HG02678 (cell line): ENCODE measurements around the gene IQSEC3.
"Not testable (repeated sequence)": the region's sequence is repeated elsewhere in the genome, so short reads cannot be mapped to it uniquely, and the experiment has no call there.

Source experiments
- ATAC-seq: cut with Tn5 transposase; IDR thresholded peaks from one replicate; pipeline ENCODE4 v1.9.1; 2021; ENCODE audit warnings: mild to moderate bottlenecking, moderate library complexity; ENCODE audit not compliant: unreplicated experiment

The IQSEC3 gene

DNA sequence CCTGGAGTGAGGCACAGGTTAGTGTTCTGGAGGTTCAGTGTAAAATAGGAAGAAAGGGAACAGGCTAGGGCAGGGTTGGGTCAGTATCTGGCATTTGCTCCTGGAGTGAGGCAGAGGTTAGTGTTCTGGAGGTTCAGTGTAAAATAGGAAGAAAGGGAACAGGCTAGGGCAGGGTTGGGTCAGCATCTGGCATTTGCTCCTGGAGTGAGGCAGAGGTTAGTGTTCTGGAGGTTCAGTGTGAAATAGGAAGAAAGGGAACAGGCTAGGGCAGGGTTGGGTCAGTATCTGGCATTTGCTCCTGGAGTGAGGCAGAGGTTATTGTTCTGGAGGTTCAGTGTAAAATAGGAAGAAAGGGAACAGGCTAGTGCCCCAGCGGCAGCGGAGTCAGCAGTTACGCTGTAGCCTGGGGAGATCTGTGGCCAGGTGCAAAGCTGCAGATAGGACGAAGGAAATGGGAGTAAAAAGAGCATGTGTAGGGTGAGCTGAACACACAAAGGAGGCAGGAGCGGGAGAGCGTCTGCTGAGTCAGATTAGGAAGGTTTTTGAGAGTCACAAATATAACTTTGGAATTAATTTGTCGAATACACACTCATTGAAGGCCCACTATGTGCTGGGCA, 67.2 kb downstream of the IQSEC3 start:
- not testable (repeated sequence) for ATAC-seq

DNA sequence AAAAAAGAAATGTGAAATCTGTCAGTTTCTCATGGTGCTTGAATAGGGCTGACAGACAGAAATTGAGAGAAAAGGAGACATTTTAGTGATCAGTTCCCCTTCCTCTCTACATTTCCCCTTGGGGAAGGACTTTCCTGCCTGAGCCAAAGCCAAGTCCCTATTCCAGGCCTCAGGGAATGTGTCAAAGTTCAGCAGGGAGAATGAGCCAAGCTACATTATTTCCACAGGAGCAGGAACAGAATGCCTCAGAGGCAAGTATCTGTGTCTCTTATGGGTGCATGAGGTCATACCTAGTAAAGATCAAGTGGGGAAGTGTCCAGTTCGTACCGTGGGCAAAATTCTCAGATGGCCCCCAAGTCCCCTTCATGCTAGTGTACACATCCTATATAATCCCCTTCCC, 68.6 kb downstream of the IQSEC3 start:
- ATAC-seq, result no peak

GRCh38 chr12:138171-138897, 71.8 kb downstream of the IQSEC3 start:
- ATAC-seq, result no peak

- no peak for ATAC-seq
Measured at GRCh38 chr12:138898-139534, 72.4 kb downstream of the IQSEC3 start.

GRCh38 chr12:139585-139984, 73.0 kb downstream of the IQSEC3 start:
- no peak for ATAC-seq

GRCh38 chr12:140162-140561, 73.6 kb downstream of the IQSEC3 start:
- no peak for ATAC-seq

- no peak for ATAC-seq
Measured at GRCh38 chr12:143964-144649, 77.5 kb downstream of the IQSEC3 start.

- no peak for ATAC-seq
Measured at GRCh38 chr12:144650-145284, 78.2 kb downstream of the IQSEC3 start.

DNA sequence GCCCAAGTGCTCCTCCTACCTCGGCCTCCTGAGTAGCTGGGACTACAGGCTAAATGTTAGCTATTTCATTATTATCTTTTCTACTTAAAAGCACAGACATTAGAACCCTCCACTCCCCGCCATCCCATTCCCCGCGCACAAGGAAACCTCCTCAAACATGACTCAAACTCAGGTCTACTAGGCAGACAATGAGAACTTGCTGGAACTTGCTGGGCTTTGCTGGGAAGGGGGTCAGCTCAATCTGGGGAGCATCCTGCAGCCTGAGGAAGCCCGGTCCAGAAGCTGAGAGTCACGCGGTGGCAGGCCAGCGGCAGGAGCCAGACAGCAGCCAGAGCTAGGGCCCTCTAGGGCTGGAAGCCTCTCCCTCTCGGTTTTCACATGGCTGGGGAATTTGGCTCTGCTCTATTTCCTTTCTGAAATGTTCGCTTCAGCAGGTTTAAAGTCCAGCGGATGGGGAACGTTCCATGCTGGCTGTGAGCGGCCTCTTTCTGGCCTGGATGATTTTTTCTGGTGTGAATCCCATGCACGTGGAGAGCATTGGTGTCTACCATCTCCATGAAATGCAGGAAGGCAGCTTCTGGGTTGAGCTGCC, 78.9 kb downstream of the IQSEC3 start:
- no peak for ATAC-seq

DNA sequence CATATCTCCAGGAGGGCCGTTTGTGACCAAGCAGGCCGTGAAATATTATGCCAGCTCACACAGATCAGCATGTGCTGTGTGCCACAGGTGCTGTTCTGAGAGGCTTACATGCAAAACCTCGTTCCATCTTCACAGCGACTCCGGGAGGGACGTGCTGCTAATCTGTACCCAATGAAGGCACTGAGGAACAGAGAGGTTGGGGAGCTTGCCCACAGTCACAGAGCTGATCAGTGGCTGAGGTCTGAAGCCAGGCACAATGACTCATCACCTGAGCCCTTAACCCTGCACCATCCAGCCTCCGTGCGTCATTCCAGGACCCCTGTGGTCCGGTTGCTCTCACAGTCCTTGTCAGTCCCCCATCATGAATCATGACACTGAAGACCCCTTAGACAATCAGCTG, 80.7 kb downstream of the IQSEC3 start:
- no peak for ATAC-seq

- no peak for ATAC-seq
Measured at GRCh38 chr12:148676-149416, 82.3 kb downstream of the IQSEC3 start.

GRCh38 chr12:151579-151978, 85.0 kb downstream of the IQSEC3 start:
- ATAC-seq, result no peak

- ATAC-seq, result no peak
Measured at GRCh38 chr12:152440-152839, 85.9 kb downstream of the IQSEC3 start.

- ATAC-seq, result no peak
Measured at GRCh38 chr12:153080-153746, 86.6 kb downstream of the IQSEC3 start.

GRCh38 chr12:154058-154457, 87.5 kb downstream of the IQSEC3 start:
- ATAC-seq, result no peak

- no peak for ATAC-seq
Measured at GRCh38 chr12:155006-155405, 88.4 kb downstream of the IQSEC3 start.

GRCh38 chr12:155646-156045, 89.1 kb downstream of the IQSEC3 start:
- ATAC-seq, result no peak

GRCh38 chr12:156945-157344, 90.4 kb downstream of the IQSEC3 start:
- no peak for ATAC-seq

GRCh38 chr12:157644-158043, 91.1 kb downstream of the IQSEC3 start:
- ATAC-seq, result no peak
